Fibroblast of peridontal ligament (primary cell): Measurements from ENCODE around the gene CERS5.
A peak's percentile ranks its signal among the peaks of the same experiment; 100 is the strongest.

Experiments
- DNase-seq: peaks from one replicate; pipeline ENCODE4 v3.0.0-alpha.2; 2010; ENCODE audit errors: extremely low read depth

The CERS5 gene

GRCh38 chr12:50132505-50133135, 34.5 kb downstream of the CERS5 start:
- peak; percentile 86 for DNase-seq

- no peak for DNase-seq
These were observed 37.9 kb downstream of the CERS5 start for GRCh38 chr12:50129290-50129689.

- no peak for DNase-seq
These were observed 39.6 kb downstream of the CERS5 start for GRCh38 chr12:50127546-50127945.

GRCh38 chr12:50123203-50123602, 44.0 kb downstream of the CERS5 start:
- no peak for DNase-seq

- no peak for DNase-seq
These were observed 45.5 kb downstream of the CERS5 start for GRCh38 chr12:50121641-50122040.

GRCh38 chr12:50120953-50121352, 46.2 kb downstream of the CERS5 start:
- no peak for DNase-seq

- DNase-seq = no peak
These were observed 46.6 kb downstream of the CERS5 start for GRCh38 chr12:50120521-50120920.

GRCh38 chr12:50119387-50119786, 47.8 kb downstream of the CERS5 start:
- no peak for DNase-seq

GRCh38 chr12:50117057-50117622, 50.0 kb downstream of the CERS5 start:
- no peak for DNase-seq

- DNase-seq = peak; percentile 55
These were observed 54.5 kb downstream of the CERS5 start for GRCh38 chr12:50112456-50113218.

GRCh38 chr12:50111693-50112455, 55.3 kb downstream of the CERS5 start, which contains the start of gene COX14:
COX14 (plus strand) TSS chr12:50112236; CDS start chr12:50120044, 7,808 bp downstream.
- peak; percentile 99 for DNase-seq

- DNase-seq = no peak
These were observed 55.8 kb downstream of the CERS5 start for GRCh38 chr12:50111395-50111692.

- DNase-seq = peak; percentile 34
These were observed 56.3 kb downstream of the CERS5 start for GRCh38 chr12:50110762-50111351.

GRCh38 chr12:50110127-50110761, 56.9 kb downstream of the CERS5 start:
- DNase-seq = peak; percentile 12

GRCh38 chr12:50109319-50109718, 57.9 kb downstream of the CERS5 start:
- no peak for DNase-seq

- DNase-seq = no peak
These were observed 59.5 kb downstream of the CERS5 start for GRCh38 chr12:50107416-50108268.

GRCh38 chr12:50106907-50107306, 60.3 kb downstream of the CERS5 start:
- DNase-seq = no peak

GRCh38 chr12:50105913-50106450, 61.2 kb downstream of the CERS5 start:
- no peak for DNase-seq

GRCh38 chr12:50104417-50105366, 62.5 kb downstream of the CERS5 start:
- no peak for DNase-seq
